K562 (cell line): ENCODE measurements around the gene ZNF362. TPM values are rescaled to one million over a fixed set of nuclear protein-coding genes. Genes with fewer than 3 reads are reported as not detected.

Experiments used
- CREB1 ChIP-seq, 2 experiments: sonication (generic) in 1 of 2; formaldehyde crosslinking in 1 of 2; IDR thresholded peaks; 2 replicates each; pipeline versions ENCODE4 v1.6.1 to v1.8.0; 2012 to 2022; ENCODE audit warnings: inconsistent platforms in 1 of 2, mild to moderate bottlenecking in 1 of 2, missing genetic modification reagents in 1 of 2, moderate library complexity in 1 of 2
- DDX20 ChIP-seq: fragments of 450-650 bp; IDR thresholded peaks from 2 replicates; pipeline ENCODE4 v1.6.1; 2016; ENCODE audit warnings: missing genetic modification characterization, low read depth, mild to moderate bottlenecking, missing compliant biosample characterization, moderate library complexity
- MTA3 ChIP-seq: fragments of 450-650 bp; formaldehyde crosslinking; IDR thresholded peaks from 2 replicates; pipeline ENCODE4 v1.6.1; 2017; ENCODE audit warnings: mild to moderate bottlenecking, borderline replicate concordance
- ZNF175 ChIP-seq: fragments of 200-800 bp; sonication (Bioruptor generic); IDR thresholded peaks from 2 replicates; pipeline ENCODE4 v1.6.1; 2016; ENCODE audit warnings: low read depth, mild to moderate bottlenecking, missing genetic modification characterization, missing compliant biosample characterization
- ZNF57 ChIP-seq: fragments of 450-650 bp; formaldehyde crosslinking; IDR thresholded peaks from 2 replicates; pipeline ENCODE4 v1.4.0; 2020; ENCODE audit warnings: mild to moderate bottlenecking, moderate library complexity
- ZNF592 ChIP-seq: fragments of 450-650 bp; IDR thresholded peaks from 2 replicates; pipeline ENCODE4 v1.6.1; 2017; ENCODE audit warnings: antibody characterized with exemption, mild to moderate bottlenecking
- polyA plus RNA-seq, 8 experiments: library from polyadenylated mRNA; depleted of rRNA in 4 of 8; stranded (reverse) in 5 of 8; unstranded in 3 of 8; fragments of >200 nt; fragmentation: Nextera tagmentation in 2 of 8; fragmentation: Illumina TruSeq in 1 of 8; extraction: Ambion mirVana in 2 of 8; extraction: Trizol in 1 of 8; gene quantifications; 2 replicates each; pipeline versions ENCODE4 v1.2.1 to v1.2.3, GENCODE V29; 2011 to 2014; ENCODE audit warnings: inconsistent platforms in 1 of 8, missing spikeins in 1 of 8
- total RNA-seq, 7 experiments: library from RNA; depleted of rRNA in 6 of 7; stranded (reverse); fragments of >200 nt in 6 of 7; fragmentation: Illumina TruSeq in 2 of 7; extraction: Trizol in 2 of 7; gene quantifications; 2 replicates each; pipeline versions ENCODE4 v1.2.1 to v1.2.3, GENCODE V29; 2011 to 2021; ENCODE audit warnings: low replicate concordance in 1 of 7
- TF ChIP-seq, protein P1 (sequence below): fragments of 450-650 bp; formaldehyde crosslinking; IDR thresholded peaks from 2 replicates; pipeline ENCODE4 v1.4.0; 2020; ENCODE audit warnings: mild to moderate bottlenecking, moderate library complexity
- TF ChIP-seq, protein P2 (sequence below): fragments of 450-650 bp; formaldehyde crosslinking; IDR thresholded peaks from 2 replicates; pipeline ENCODE4 v1.4.0; 2022; ENCODE audit warnings: mild to moderate bottlenecking, moderate library complexity
- TF ChIP-seq, protein P3 (sequence below), 2 experiments: IDR thresholded peaks; 2 replicates each; pipeline ENCODE4 v1.6.1; 2012; ENCODE audit warnings: improper control_type of control experiment in 2 of 2, low read depth in 2 of 2, low read length in 2 of 2, borderline replicate concordance in 1 of 2
- TF ChIP-seq, protein P4 (sequence below): sonication (generic); formaldehyde crosslinking; IDR thresholded peaks from 2 replicates; pipeline ENCODE4 v1.8.0; 2022; ENCODE audit warnings: mild to moderate bottlenecking, missing genetic modification reagents

ZNF362 gene
- total and polyA plus RNA-seq, 9 of the 15 experiments (the other 6 are each of a cell fraction or from before 2014, with no cell fraction given) = 0.01 to 1.1 (median 0.35) TPM; not detected in 1

DNA sequence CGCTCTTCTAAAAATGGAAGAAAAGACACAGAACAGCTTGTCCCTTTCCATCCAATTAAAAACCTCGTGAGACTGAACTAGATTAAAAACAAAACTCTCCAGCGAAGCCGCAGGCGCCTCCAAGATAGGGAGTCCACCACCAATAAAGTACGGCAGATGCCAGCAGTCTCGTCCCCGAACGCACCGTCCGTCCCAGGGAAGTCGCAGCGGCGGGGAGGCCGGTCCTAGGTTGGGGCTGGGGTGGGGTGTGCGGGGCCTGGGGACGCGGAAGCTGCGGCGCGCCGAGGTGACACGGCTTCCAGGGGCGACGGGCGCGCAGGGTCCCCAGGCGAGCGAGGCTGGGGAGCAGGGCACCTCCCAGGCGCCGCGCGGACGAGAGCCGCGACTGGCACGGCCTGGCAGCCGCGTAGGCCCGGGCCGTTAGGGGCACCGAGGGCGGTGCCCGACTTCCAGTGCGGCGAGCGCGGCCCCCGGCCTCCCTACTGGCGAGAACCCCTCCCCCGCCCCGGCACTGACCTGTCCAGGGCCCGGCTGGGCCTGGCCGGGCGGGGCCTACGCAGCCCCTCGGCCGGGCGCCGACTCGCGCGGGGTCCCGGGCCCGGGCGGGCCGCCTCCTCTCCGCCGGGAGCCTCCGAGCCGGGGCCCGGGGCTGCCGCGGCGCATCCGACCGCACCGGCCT lies 92.9 kb downstream of the ZNF362 start (continued):
- TF ChIP-seq ZNF175 (CRISPR knock-in tag) = 0 out of 2 replicates have a peak, but pooled peaks have one; percentile 51
- no peak for TF ChIP-seq ZNF57 (CRISPR knock-in tag)
- 0 out of 2 replicates have a peak, but pooled peaks have one; percentile 29 for TF ChIP-seq MTA3
- TF ChIP-seq CREB1 (IDR thresholded peaks at IDR 0.05) = peak; percentile 38; the same call in 1 of the 2 replicates
- peak; percentile 22; the same call in 1 of the 2 replicates for TF ChIP-seq CREB1 (CRISPR knock-in tag; IDR thresholded peaks at IDR 0.05)
- TF ChIP-seq, protein P1, sequence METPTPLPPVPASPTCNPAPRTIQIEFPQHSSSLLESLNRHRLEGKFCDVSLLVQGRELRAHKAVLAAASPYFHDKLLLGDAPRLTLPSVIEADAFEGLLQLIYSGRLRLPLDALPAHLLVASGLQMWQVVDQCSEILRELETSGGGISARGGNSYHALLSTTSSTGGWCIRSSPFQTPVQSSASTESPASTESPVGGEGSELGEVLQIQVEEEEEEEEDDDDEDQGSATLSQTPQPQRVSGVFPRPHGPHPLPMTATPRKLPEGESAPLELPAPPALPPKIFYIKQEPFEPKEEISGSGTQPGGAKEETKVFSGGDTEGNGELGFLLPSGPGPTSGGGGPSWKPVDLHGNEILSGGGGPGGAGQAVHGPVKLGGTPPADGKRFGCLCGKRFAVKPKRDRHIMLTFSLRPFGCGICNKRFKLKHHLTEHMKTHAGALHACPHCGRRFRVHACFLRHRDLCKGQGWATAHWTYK (CRISPR knock-in tag) = peak; percentile 35; the same call in 1 of the 2 replicates
- TF ChIP-seq, protein P2, sequence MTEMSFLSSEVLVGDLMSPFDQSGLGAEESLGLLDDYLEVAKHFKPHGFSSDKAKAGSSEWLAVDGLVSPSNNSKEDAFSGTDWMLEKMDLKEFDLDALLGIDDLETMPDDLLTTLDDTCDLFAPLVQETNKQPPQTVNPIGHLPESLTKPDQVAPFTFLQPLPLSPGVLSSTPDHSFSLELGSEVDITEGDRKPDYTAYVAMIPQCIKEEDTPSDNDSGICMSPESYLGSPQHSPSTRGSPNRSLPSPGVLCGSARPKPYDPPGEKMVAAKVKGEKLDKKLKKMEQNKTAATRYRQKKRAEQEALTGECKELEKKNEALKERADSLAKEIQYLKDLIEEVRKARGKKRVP (CRISPR knock-in tag) = 0 out of 2 replicates have a peak, but pooled peaks have one; percentile 19
- TF ChIP-seq, protein P3, sequence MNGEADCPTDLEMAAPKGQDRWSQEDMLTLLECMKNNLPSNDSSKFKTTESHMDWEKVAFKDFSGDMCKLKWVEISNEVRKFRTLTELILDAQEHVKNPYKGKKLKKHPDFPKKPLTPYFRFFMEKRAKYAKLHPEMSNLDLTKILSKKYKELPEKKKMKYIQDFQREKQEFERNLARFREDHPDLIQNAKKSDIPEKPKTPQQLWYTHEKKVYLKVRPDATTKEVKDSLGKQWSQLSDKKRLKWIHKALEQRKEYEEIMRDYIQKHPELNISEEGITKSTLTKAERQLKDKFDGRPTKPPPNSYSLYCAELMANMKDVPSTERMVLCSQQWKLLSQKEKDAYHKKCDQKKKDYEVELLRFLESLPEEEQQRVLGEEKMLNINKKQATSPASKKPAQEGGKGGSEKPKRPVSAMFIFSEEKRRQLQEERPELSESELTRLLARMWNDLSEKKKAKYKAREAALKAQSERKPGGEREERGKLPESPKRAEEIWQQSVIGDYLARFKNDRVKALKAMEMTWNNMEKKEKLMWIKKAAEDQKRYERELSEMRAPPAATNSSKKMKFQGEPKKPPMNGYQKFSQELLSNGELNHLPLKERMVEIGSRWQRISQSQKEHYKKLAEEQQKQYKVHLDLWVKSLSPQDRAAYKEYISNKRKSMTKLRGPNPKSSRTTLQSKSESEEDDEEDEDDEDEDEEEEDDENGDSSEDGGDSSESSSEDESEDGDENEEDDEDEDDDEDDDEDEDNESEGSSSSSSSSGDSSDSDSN (IDR thresholded peaks at IDR 0.05; ENCODE audit: borderline replicate concordance in 1 of 2, low read depth in 2 of 2, low read length in 2 of 2) = peak in 1 of 2 experiments; percentile 63; a peak in 1 of 4 replicates
- TF ChIP-seq, protein P4, sequence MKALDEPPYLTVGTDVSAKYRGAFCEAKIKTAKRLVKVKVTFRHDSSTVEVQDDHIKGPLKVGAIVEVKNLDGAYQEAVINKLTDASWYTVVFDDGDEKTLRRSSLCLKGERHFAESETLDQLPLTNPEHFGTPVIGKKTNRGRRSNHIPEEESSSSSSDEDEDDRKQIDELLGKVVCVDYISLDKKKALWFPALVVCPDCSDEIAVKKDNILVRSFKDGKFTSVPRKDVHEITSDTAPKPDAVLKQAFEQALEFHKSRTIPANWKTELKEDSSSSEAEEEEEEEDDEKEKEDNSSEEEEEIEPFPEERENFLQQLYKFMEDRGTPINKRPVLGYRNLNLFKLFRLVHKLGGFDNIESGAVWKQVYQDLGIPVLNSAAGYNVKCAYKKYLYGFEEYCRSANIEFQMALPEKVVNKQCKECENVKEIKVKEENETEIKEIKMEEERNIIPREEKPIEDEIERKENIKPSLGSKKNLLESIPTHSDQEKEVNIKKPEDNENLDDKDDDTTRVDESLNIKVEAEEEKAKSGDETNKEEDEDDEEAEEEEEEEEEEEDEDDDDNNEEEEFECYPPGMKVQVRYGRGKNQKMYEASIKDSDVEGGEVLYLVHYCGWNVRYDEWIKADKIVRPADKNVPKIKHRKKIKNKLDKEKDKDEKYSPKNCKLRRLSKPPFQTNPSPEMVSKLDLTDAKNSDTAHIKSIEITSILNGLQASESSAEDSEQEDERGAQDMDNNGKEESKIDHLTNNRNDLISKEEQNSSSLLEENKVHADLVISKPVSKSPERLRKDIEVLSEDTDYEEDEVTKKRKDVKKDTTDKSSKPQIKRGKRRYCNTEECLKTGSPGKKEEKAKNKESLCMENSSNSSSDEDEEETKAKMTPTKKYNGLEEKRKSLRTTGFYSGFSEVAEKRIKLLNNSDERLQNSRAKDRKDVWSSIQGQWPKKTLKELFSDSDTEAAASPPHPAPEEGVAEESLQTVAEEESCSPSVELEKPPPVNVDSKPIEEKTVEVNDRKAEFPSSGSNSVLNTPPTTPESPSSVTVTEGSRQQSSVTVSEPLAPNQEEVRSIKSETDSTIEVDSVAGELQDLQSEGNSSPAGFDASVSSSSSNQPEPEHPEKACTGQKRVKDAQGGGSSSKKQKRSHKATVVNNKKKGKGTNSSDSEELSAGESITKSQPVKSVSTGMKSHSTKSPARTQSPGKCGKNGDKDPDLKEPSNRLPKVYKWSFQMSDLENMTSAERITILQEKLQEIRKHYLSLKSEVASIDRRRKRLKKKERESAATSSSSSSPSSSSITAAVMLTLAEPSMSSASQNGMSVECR = peak; percentile 14; the same call in 1 of the 2 replicates
- no peak for TF ChIP-seq DDX20
- no peak; the same call in 1 of the 2 replicates for TF ChIP-seq ZNF592
